HFFc6 (cell line): Measurements from ENCODE around the gene BCAS3. TPM values are rescaled to one million over a fixed set of nuclear protein-coding genes. Genes with fewer than 3 reads are reported as not detected.

Source experiments
- DNase-seq: peaks from one replicate; pipeline ENCODE4 v3.0.0-alpha.2; 2018
- H3K27ac Mint-ChIP-seq: 2 replicates; pipeline ENCODE4 v1.8.0; 2020; ENCODE audit warnings: mild to moderate bottlenecking, mixed read lengths
- H3K27me3 Mint-ChIP-seq: 2 replicates; pipeline ENCODE4 v1.8.0; 2021; ENCODE audit warnings: mild to moderate bottlenecking, moderate library complexity, mixed read lengths; ENCODE audit not compliant: insufficient read depth
- H3K36me3 Mint-ChIP-seq: 2 replicates; pipeline ENCODE4 v1.8.0; 2021; ENCODE audit warnings: low read depth, mixed read lengths
- H3K4me1 Mint-ChIP-seq: 2 replicates; pipeline ENCODE4 v1.8.0; 2020; ENCODE audit warnings: low read depth, mixed read lengths
- H3K4me3 Mint-ChIP-seq: 2 replicates; pipeline ENCODE4 v1.8.0; 2020; ENCODE audit warnings: mild to moderate bottlenecking, moderate library complexity, mixed read lengths
- H3K9me3 Mint-ChIP-seq: 2 replicates; pipeline ENCODE4 v1.8.0; 2020; ENCODE audit warnings: mild to moderate bottlenecking, mixed read lengths
- CTCF ChIP-seq: fragments of 200-600 bp; sonication (generic); IDR thresholded peaks from 2 replicates; pipeline ENCODE4 v1.5.0; 2021; ENCODE audit warnings: antibody characterized with exemption, mild to moderate bottlenecking
- total RNA-seq, 6 experiments: library from RNA; stranded (reverse); fragmentation: NEBNext Ultra II Directional; extraction: Animal tissue kit (Norgen Biotek cat#: 25700); gene quantifications; 2 replicates in 1 of 6; 3 replicates in 5 of 6; pipeline ENCODE4 v1.2.3, GENCODE V29; 2021

BCAS3 gene
- total RNA-seq, 6 experiments from 2014 or later, result 9.8 to 13.8 (median 12.0) TPM

GRCh38 chr17:61337290-61337689 lies 659.6 kb downstream of the BCAS3 start:
- peak overlapping the region; percentile 90 for H3K27ac Mint-ChIP-seq
- no peaks in the 10 kb centered on the region for H3K36me3 Mint-ChIP-seq
- no peak for DNase-seq
- no peaks in the 10 kb centered on the region for H3K9me3 Mint-ChIP-seq
- no peak for TF ChIP-seq CTCF
- H3K4me3 Mint-ChIP-seq, result peak overlapping the region; percentile 59
- peaks cover 3% of the 10 kb centered on the region; the same call in 1 of the 2 replicates for H3K27me3 Mint-ChIP-seq
- peaks cover 6% of the 10 kb centered on the region for H3K4me1 Mint-ChIP-seq

GRCh38 chr17:61338000-61338798 lies 660.5 kb downstream of the BCAS3 start:
- peak overlapping the region; percentile 59 for H3K4me3 Mint-ChIP-seq

GRCh38 chr17:61338874-61339478 lies 661.3 kb downstream of the BCAS3 start:
- no peaks in the 10 kb centered on the region for H3K36me3 Mint-ChIP-seq
- DNase-seq, result no peak
- H3K4me1 Mint-ChIP-seq, result peaks cover 3% of the 10 kb centered on the region
- peaks cover 3% of the 10 kb centered on the region; the same call in 1 of the 2 replicates for H3K27me3 Mint-ChIP-seq
- H3K9me3 Mint-ChIP-seq, result no peaks in the 10 kb centered on the region
- H3K27ac Mint-ChIP-seq, result peak overlapping the region; percentile 90
- H3K4me3 Mint-ChIP-seq, result peak overlapping the region; percentile 59; the same call in 1 of the 2 replicates
- TF ChIP-seq CTCF, result no peak

More at GRCh38 chr17:61338000-61338798, 660.5 kb downstream of the BCAS3 start:
- Mint-ChIP-seq H3K27me3 (peaks cover 3% of the 10 kb centered on the region; the same call in 1 of the 2 replicates), H3K4me1 (peaks cover 6% of the 10 kb centered on the region), H3K9me3 (no peaks in the 10 kb centered on the region), H3K27ac (peak overlapping the region; percentile 90), H3K36me3 (no peaks in the 10 kb centered on the region)
- TF ChIP-seq CTCF, result 0 out of 2 replicates have a peak, but pooled peaks have one; percentile 7
- DNase-seq, result peak; percentile 94

GRCh38 chr17:61340431-61341209 lies 663.0 kb downstream of the BCAS3 start:
- Mint-ChIP-seq H3K27ac (no peak overlapping the region), H3K4me3 (no peak overlapping the region), H3K9me3 (no peaks in the 10 kb centered on the region), H3K36me3 (no peaks in the 10 kb centered on the region), H3K4me1 (no peaks in the 10 kb centered on the region; the same call in none of the 2 replicates), H3K27me3 (peaks cover 3% of the 10 kb centered on the region; the same call in 1 of the 2 replicates)
- DNase-seq, result no peak
- no peak for TF ChIP-seq CTCF

- Mint-ChIP-seq H3K4me1 (no peaks in the 10 kb centered on the region; the same call in 1 of the 2 replicates), H3K4me3 (no peak overlapping the region), H3K36me3 (peaks cover 5% of the 10 kb centered on the region), H3K27me3 (no peaks in the 10 kb centered on the region), H3K27ac (no peak overlapping the region), H3K9me3 (no peaks in the 10 kb centered on the region)
- no peak for TF ChIP-seq CTCF
- no peak for DNase-seq
Measured at GRCh38 chr17:61343576-61343975, 665.9 kb downstream of the BCAS3 start.
